HG02610 (cell line): ENCODE measurements around the gene DMPK.
"Not testable (repeated sequence)": the region's sequence is repeated elsewhere in the genome, so short reads cannot be mapped to it uniquely, and the experiment has no call there.

Source experiments
- ATAC-seq: cut with Tn5 transposase; IDR thresholded peaks from one replicate; pipeline ENCODE4 v1.9.1; 2021; ENCODE audit warnings: mild to moderate bottlenecking, moderate library complexity; ENCODE audit not compliant: unreplicated experiment

Gene DMPK

GRCh38 chr19:45815481-45816216 is 33.4 kb upstream of the DMPK start:
- no peak for ATAC-seq

- no peak for ATAC-seq
Observed at GRCh38 chr19:45814851-45815480, 32.7 kb upstream of the DMPK start, which contains the start of gene RSPH6A. TSS of gene RSPH6A (minus strand) at chr19:45815308. CDS start at chr19:45815176, 132 bp downstream.

GRCh38 chr19:45814166-45814780 is 32.0 kb upstream of the DMPK start:
- ATAC-seq = no peak

GRCh38 chr19:45812297-45812696 is 30.0 kb upstream of the DMPK start:
- ATAC-seq = no peak

GRCh38 chr19:45809643-45810159 is 27.4 kb upstream of the DMPK start:
- no peak for ATAC-seq

- no peak for ATAC-seq
Observed at GRCh38 chr19:45805719-45806118, 23.4 kb upstream of the DMPK start.

GRCh38 chr19:45804959-45805230 is 22.6 kb upstream of the DMPK start:
- no peak for ATAC-seq

GRCh38 chr19:45804140-45804958 is 22.1 kb upstream of the DMPK start:
- ATAC-seq = no peak

GRCh38 chr19:45801603-45802175 is 19.4 kb upstream of the DMPK start:
- no peak for ATAC-seq

- no peak for ATAC-seq
Observed at GRCh38 chr19:45800070-45800553, 17.8 kb upstream of the DMPK start.

GRCh38 chr19:45799541-45799940 is 17.3 kb upstream of the DMPK start:
- not testable (repeated sequence) for ATAC-seq

- ATAC-seq = no peak
Observed at GRCh38 chr19:45798995-45799517, 16.8 kb upstream of the DMPK start.

GRCh38 chr19:45794627-45795026 is 12.3 kb upstream of the DMPK start:
- ATAC-seq = no peak

- ATAC-seq = no peak
Observed at GRCh38 chr19:45793876-45794275, 11.6 kb upstream of the DMPK start.

- ATAC-seq = no peak
Observed at GRCh38 chr19:45793178-45793564, 10.9 kb upstream of the DMPK start.

- ATAC-seq = peak; percentile 89
Observed at GRCh38 chr19:45792470-45793177, 10.3 kb upstream of the DMPK start, which contains the start of gene DMWD. TSS of gene DMWD (minus strand) at chr19:45792845. CDS start at chr19:45792756, 89 bp downstream.

- ATAC-seq = peak; percentile 21
Observed at GRCh38 chr19:45791744-45792469, 9.6 kb upstream of the DMPK start.

GRCh38 chr19:45790942-45791341 is 8.7 kb upstream of the DMPK start:
- ATAC-seq = no peak
